DOHH2 (cell line): Measurements from ENCODE around the gene GCLC.

ENCODE experiments used
- CTCF ChIP-seq: fragments of 200-600 bp; sonication (generic); IDR thresholded peaks from one replicate; pipeline ENCODE4 v1.5.1; 2014; ENCODE audit warnings: antibody characterized with exemption, mild to moderate bottlenecking, low read depth, low read length; ENCODE audit not compliant: poor library complexity, severe bottlenecking
- EZH2phosphoT487 ChIP-seq: fragments of 200-600 bp; sonication (generic); IDR thresholded peaks from 2 replicates; pipeline ENCODE4 v1.6.1; 2017; ENCODE audit warnings: borderline replicate concordance, mild to moderate bottlenecking, antibody characterized with exemption, low read length, moderate library complexity, mixed read lengths

GRCh38 chr6:53528107-53528506, 16.8 kb downstream of the GCLC start:
- TF ChIP-seq CTCF (no peak), EZH2phosphoT487 (no peak)
